GM21737 (cell line): ENCODE data around the gene RIT2.

Source experiments
- ATAC-seq: cut with Tn5 transposase; IDR thresholded peaks from one replicate; pipeline ENCODE4 v1.9.1; 2021; ENCODE audit warnings: mild to moderate bottlenecking, moderate library complexity; ENCODE audit not compliant: unreplicated experiment

RIT2 gene

DNA sequence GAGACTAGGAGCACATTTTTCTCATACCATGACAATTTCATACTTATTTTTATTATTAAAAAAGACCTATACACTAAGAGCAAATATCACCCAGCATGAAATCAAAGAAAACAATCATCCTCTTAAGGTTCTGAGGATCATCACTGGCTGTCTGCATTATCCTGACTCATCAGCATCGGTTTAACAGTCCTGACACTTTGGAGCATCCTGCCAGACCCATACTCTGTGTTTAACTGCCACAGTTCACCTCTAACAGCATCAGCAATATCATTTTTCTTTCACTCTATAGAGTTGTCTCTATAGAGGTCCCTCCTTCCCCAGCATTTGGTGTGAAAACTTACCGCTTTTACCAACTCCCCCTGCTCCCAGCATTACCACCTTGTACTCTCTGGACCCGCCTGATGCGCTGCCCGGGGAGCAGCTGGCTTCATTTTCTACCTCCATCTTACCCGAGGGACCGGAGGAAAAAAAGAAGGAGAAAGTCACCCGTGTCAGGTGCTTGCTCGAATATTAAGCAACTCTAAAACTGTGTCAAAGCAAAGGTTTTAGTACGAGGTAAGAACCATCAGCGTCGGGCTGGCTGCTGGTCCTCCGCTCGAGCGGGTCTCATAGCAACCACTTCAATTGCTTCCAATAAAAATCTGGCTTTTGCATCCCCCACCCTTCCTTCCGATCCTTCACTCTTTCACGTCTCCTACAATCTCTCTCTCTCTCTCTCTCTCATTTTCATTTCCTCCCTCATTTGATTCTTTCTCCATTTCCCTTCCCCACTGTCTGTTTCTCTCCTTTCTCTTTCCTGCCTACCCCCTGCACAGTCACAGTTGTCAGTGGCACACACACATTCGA is at the start of gene RIT2:
TSS of gene RIT2 (minus strand) at position 610 of the 846 bp plus-strand sequence.
- ATAC-seq, result no peak

DNA sequence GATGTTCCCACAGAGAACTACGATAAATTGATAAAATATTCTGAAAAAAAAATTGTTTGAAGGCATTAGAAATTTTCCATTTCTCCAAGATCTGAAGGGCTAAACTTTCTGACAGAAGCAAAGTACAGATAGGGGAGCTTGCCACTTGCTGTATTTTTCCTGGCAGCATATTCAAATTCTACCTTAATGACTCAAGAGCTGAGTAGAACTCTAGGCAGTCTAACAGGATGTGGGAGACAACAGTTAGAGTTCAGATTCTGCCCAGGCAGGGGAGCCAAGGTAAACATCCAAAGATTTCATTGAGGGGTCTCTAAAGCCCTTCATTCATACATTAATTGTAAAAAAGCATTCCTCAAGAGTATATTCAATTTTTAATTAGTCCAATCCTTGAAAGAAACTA is 46.0 kb upstream of the RIT2 start:
- no peak for ATAC-seq

DNA sequence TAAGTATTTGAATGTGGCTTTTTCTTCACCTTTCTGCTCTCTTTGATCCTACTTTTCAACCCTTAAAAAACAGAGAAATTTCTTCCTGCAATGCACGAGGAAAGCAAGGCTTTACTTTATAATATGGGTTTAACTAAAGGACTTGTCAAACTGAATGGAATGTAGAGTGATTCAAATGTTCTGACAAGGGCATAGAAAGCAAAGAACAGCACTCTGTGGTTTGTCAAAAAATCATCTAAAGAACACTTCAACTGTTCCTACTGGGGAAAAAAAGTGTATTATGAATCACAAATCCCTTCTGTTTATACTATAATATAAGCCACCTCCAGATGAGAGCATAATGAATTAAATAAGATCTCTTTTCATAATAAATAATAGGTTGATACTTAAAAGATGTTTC is 45.0 kb upstream of the RIT2 start:
- ATAC-seq, result no peak

- no peak for ATAC-seq
Observed at GRCh38 chr18:43159926-43160325, 44.4 kb upstream of the RIT2 start.

DNA sequence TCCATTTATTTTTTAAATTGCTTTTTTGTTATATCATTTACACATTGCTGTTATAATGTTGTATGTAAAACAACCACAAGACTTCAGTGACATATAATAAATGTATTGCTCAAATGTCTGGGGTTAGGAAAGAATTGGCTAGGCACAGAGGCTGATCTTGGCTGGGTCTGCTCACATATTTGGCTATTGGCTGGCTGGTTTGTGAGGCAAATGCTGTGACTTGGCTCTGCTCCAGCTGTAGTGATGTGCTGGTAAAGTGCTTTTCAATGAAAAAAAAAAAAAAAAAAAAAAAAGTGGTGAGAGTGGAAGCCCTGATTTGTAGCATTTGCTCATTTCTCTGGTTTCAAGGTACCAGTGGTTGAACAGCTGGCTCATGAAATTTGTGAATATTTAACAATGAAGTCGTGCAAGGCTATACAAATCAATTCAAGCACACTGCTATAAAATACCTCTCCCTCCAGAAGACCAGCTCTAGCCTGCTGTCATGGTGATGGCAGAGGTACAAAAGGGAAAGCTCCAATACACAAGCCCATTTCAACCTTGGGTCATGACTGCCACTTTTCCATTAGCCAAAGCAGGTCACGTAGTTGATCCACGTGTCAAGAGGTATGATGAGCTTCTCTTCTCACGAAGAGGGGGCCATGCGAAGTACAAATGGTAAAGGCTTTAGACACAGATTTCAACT is 43.7 kb upstream of the RIT2 start:
- ATAC-seq, result no peak

DNA sequence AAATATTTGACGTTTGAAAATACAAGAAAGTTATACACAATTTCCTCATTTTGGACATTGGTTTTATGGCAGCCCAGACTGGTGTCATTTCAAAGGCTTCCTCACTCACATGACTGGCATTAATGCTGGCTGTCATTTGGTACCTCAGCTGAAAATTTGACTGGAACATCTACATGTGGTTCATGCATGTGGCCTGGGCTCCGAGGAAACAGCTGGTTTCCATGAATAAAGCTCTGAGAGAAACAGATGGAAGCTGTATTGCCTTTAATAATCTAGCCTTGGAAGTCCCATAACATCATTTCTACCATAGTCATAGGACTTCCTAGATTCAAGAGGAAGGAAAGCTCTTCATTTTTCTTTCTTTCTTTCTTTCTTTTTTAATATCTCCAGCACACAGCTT is 42.9 kb upstream of the RIT2 start:
- no peak for ATAC-seq

- ATAC-seq, result no peak
Observed at GRCh38 chr18:43155842-43156241, 40.4 kb upstream of the RIT2 start.

DNA sequence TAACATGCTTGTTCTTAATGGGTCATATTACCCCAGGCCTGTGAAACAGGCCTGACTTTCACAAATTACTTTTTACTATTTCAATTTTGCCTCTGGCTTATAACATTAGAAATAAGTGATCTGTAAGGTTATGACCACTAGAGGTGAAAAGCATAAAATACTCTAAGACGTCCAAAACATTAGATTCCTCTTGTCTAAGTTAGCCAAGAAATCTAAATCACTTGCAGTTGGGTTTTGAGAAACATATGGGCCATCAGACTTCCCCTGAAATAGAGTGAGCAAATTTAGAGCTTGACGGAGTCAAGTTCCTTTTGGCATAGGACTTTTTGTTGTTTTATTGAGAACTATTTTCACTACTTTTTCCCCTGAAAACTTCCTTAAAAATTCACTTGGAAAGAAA is 32.7 kb upstream of the RIT2 start:
- ATAC-seq, result no peak

- ATAC-seq, result no peak
Observed at GRCh38 chr18:43141208-43141607, 25.7 kb upstream of the RIT2 start.

- no peak for ATAC-seq
Observed at GRCh38 chr18:43139288-43139946, 23.9 kb upstream of the RIT2 start.

DNA sequence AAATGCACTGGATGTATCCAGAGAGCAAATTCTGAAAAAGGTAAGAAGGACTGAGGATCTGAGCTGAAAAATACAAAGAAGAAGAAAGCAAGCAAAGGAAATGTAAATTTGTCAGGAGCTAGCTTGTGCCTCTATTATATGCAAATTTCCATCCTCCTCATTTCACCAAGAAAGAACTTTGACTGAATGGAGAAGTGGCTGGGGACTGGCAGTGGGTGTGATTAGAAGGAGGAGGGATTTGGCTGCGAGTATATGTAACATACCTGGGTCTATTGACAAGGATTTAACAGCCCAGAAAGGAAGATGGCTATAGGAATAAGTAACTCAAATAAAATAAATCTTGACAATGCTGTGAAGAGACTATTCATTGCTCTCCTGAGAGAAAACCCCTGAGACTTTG is 19.4 kb upstream of the RIT2 start:
- no peak for ATAC-seq

DNA sequence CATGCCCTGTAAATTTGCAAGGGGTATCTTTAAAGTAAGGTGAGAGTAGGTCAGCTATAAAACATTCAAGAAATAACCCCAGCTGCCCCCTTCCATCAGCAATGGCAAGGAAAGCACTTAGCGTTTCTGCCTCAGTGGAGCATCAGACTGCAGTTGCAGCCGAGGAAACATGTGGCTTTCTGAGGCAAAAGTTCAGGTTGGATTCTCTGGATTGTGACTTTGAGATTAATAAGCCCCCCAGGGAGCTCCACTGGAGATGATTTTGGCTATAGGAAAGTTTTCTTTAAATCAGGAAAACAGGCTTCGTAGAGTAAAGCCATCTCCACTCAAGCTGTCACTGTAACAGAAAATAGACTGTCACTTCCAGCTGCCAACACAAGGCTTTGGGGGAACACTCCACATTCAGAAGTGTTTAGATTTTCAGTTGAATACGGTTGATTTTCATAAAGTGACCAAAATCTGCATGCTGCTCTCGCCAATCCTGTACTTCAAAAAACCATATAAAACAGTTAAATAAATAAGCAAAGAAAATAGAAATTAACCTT is 15.3 kb upstream of the RIT2 start:
- no peak for ATAC-seq

DNA sequence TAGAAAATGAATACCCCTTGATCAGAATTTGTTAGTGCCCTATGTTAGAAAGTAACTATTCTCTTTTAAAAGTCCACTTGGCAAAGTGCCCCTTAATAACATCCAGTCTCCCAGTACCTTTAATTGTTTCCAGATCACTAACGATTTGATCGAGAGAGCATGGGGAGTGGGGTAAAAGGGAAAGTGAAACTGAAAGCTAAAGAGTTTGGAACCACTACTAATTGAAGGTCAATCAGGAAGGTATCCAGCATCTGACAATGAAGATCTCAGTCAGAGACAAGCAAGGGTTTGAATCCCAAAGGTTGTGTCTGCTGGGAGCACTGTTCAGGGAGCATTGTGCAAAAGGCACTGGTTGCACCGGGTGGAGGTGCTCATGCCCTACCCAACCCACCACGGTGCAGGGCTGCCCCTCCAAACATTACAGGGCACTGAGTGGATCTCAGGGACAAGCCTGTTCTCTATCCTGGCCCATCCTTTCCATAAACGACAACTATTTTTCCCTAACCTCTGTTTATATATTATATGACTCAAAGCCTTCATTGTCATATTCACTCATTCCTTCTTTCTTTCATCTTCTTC is 14.6 kb upstream of the RIT2 start:
- no peak for ATAC-seq

GRCh38 chr18:43125471-43125870 is 10.0 kb upstream of the RIT2 start:
- ATAC-seq, result no peak

- ATAC-seq, result no peak
Observed at GRCh38 chr18:43122955-43123354, 7.5 kb upstream of the RIT2 start.

DNA sequence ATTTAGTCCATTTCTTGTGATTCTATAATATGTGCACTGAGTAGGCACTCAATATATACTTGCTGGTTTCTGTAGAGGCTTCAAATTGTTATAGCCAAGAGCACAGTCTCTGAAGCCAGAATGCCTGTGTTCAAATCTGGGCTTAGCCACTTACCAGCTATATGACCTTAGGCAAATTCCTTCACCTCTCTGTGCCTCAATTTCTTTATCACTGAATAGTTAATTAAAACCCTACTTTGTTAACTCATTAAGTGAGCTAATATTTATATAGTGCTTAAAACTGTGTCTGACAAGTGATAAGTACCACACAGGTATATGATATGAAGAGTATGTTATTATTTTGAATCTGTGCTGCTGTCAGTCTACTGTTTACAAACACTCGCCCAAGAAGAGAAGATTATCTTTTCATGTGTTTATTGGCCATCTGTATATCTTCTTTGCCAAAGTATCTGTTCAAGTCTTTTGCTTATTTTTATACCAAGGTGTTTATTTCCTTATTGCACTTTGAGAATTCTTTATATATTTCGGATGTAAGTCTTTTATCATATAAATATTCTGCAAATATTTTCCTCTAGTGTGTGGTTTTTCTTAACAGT is 1.3 kb upstream of the RIT2 start:
- no peak for ATAC-seq

GRCh38 chr18:43113220-43113895 is 2.1 kb downstream of the RIT2 start:
- no peak for ATAC-seq

GRCh38 chr18:43108882-43109281 is 6.6 kb downstream of the RIT2 start:
- no peak for ATAC-seq

GRCh38 chr18:43108469-43108868 is 7.0 kb downstream of the RIT2 start:
- ATAC-seq, result no peak

DNA sequence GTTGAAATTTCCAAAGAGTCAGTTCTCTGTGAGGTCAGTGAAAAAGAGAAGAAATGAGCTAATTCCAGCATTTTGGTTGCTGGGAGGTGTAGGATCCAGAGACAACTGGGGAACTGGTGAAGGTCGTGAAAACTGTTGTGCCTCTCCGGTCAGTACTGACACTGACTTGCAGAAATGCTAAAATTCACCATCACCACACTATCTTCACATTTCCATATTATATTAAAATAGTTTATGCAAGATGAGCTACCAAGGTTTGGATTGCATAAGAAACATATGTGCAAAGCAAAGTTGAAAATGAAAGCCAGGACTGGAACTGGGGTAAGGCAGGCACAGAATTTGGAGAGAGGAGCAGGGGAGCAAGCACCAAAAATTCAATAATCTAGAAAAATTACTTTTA is 21.8 kb downstream of the RIT2 start:
- no peak for ATAC-seq
